ENCODE data around the gene PPP2R5E.
"Not testable (repeated sequence)": the region's sequence is repeated elsewhere in the genome, so short reads cannot be mapped to it uniquely, and the experiment has no call there.

Gene PPP2R5E

DNA sequence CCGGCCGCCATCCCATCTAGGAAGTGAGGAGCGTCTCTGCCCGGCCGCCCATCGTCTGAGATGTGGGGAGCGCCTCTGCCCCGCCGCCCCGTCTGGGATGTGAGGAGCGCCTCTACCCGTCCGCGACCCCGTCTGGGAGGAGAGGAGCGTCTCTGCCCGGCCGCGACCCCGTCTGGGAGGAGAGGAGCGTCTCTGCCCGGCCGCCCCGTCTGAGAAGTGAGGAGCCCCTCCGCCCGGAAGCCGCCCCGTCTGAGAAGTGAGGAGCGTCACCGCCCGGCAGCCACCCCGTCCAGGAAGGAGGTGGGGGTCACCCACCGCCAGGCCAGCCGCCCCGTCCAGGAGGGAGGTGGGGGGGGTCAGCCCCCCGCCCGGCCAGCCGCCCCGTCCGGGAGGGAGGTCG is 20.7 kb downstream of the PPP2R5E start:
- not testable (repeated sequence) for DNase-seq (ENCODE audit: low spot score)

DNA sequence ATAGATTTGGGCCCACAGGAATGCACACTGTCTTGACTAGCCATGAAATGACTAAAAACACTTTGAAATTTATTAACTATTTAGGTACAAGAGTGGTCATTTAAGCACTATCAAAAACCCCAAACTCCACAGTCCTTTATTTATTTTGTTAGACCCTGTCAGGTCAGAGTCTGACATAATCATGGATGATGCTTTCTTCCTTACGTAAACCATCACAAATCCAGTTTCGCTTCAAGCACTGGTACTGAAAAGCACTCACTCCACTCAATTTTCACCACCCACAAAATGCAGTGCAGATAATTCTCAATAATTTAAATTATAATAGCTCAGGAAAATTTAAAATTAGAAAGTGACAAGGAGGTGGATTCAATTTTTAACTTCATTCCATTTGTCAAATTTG is 25.8 kb downstream of the PPP2R5E start:
- no peak for DNase-seq (ENCODE audit: low spot score)

DNA sequence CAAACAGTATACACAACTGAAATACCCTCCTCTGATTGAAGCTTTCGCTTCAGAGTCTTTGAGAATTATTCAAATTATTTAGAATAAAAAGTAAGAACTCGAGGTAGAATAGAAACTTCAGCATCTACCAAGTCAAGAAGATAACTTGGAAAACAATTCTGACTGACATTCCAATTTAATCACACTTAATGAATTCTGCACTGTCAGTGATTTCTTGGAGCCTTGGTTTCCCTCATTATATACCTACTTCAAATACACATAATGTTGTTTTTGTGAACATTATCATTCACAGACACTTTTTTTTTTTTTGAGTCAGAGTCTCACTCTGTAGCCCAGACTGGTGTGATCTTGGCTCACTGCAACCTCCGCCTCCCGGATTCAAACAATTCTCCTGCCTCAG is 27.9 kb downstream of the PPP2R5E start:
- no peak for DNase-seq (ENCODE audit: low spot score)

DNA sequence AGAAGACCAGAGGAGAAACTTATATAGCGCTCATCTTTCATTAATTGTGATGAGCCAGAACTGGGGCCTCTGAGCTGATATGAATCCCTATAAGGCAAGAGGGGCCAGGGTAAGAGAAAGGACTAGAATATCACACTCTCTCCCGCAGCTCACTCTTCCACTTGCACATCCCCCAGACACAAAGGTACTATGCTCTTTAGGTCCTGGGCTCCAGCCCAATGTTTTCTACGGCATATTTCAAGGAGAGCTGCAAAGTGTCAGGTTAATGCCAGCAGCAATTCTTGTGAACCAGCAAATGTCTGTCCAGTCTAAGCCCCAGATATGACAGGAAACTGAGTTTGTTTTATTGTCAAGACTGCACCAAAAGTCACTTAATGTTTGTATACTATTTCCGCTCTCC is 29.4 kb downstream of the PPP2R5E start:
- no peak for DNase-seq (ENCODE audit: low spot score)

DNA sequence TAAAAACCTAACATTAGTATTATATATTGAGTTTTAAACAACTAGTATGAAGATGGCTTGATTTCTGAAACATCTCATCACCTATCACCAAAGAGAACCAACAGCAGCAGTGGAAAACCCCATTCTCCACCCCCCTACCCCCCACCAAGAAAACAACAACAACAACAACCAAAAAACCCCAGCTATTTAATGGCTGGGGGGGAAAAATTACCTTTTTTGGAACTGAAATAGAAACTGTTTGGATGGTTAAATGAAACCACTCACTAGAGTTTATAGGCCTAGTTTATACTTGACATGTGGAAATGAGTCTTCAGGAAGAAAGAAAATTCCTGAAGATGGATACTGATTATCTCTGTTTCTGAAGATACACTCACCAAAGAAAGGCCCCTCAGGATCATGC is 30.3 kb downstream of the PPP2R5E start:
- DNase-seq (ENCODE audit: low spot score) = no peak

DNA sequence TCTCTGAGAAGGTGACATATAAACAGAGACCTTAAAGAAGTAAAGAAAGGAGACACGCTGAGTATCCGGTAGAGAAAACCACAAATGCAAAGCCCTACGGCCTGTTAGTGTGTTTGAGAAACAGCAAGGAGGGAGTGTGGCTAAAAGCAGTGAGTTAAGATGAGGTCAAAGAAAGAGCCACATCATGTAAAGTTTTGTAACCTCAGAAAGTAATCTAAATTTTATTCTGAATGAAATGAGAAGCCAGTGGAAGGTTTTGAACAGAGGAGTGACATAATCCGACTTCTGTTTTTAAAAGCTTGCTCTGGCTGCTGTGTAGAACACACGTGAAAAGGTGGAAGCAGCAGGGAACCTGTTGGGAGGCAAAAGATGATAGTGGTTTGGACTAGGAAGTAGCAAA is 32.6 kb downstream of the PPP2R5E start:
- DNase-seq (ENCODE audit: low spot score) = no peak

DNA sequence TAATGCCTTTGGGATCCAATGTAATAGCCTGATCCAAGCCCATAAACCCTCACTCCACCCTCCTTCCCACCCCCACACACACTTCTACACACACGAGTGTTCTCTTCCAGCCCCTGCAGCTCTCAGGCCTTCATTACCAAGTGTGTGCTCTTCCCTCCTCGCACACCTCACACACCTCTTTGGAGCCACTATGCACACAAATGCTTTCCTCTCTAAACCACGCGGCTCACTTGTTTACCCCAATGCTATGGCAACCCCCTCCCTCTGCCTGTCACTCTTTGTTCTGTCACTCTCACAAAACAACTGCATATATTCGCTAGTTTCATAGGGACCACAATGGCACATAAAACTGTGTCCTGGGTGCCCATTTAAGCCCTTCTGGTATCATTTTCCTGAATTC is 35.1 kb downstream of the PPP2R5E start:
- DNase-seq (ENCODE audit: low spot score) = no peak

DNA sequence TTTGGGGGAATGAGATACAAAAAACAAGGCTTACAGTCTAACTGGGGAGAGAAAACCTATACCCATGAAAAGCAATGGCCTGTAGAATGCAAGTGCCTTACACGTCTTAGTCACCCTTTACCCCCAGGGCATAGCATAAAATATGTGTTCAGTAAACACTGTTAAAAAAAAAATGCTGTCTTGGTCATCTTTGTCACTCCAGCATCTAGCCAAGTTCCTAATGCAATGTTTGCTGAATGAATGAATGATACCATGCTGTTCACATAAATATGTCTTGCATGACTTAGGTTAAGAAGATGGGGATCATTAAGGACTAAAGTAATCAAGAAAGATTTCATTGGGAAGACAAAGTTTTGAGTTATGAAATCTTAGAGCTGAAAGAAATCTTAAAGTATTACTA is 38.5 kb downstream of the PPP2R5E start:
- no peak for DNase-seq (ENCODE audit: low spot score)

DNA sequence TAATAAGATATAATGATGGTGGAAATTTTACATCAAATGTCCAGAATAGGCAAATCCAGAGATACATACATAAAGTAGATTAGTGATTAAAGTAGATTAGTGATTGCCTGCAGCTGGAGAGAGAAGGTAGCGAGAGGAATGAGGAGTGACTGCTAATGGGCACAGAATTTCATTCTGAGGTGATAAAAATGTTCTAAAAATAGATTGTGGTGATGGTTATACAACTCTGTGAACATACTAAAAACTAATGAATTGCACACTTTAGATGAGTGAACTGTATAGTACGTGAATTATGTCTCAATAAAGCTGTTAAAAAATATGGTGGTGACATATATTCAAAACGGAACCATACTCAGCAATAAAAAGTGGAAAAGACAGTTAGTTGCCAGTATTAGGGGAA is 41.7 kb downstream of the PPP2R5E start:
- no peak for DNase-seq (ENCODE audit: low spot score)

DNA sequence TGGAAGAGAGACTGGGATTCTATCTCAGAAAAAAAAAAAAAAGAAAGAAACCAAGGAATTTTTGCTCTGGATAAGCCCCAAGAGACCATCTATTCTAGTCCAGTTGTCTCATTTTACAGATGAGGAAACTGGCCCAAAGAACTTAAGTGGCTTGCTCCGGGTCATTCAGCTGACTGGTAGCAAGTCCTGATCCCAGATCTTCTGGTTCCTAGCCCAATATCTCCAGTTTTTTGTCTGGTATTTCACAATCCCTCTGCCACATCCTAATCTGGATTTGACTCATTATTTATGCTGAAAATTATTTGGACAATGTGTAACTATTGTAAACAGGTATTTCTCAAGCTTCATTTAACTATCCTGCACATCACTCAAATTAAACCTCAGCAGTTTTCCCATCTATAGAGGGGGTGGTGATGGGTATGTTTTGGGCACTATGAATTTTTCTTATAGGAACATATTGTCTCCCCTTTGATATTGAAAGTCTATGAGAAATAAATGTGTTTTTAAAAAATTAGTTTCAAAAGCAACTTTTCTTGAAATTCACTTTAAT is 43.4 kb downstream of the PPP2R5E start:
- no peak for DNase-seq (ENCODE audit: low spot score)

DNA sequence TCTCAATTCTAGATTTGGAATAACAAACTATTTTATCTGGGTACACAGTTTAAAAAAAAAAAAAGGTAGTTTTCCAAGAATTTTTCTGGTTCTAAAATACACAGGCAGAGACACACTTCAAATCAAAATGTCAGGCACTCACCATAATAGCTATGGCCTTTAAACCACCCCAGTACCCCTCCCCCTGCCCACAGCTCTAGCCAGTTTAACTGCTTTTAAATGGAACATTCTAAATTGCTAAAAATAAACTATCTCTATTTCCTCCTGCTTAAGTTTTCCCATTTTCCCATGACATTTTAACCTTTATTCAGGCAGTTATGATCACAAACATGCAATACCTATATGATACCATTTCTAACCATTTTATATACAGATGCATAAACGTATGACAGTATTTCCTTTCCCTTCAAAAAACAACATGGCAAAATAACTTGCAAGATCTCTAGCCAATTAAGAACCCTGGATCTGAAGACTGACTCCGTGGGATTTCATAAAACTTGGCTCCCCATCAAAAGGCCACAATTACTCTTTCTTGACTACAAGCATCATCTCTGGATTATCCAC is 46.3 kb downstream of the PPP2R5E start:
- no peak for DNase-seq (ENCODE audit: low spot score)

DNA sequence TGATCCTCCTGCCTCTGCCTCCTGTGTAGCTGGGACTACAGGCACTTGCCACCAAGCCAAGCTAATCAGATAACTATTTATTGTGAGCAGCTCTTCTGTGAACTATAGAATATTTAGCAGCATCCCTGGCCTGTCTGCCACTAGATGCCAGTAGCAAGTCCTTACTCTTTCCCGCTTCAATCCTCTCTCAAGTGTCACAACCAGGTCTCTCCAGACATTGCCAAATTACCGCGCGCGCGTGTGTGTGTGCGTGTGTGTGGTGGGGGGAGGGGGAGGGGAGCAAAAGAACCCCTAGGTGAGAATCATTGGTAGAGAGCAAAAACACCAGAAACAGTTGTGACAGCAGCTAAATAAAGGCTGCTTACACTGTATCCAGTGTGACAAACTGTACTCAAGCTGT is 49.9 kb downstream of the PPP2R5E start:
- peak; percentile 44 for DNase-seq (ENCODE audit: low spot score)

DNA sequence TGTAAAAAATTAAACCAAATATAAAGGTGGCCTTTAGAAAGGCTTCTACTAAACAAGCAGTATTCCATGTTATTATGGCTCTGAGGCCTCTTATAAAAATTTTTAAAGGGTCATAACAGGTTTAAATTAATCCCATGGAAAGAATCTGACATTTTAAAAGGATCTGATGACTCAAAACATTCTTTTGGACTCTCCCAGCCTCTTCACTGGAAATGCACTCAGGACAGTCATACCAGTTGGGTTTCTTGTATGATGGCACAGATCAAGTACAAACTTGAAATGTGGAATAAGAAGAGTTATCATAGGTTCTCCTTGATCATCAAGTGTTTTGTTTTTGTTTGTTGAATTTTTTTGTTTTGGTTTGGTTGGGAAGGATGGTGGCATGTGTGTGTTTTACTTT is 50.8 kb downstream of the PPP2R5E start:
- DNase-seq (ENCODE audit: low spot score) = peak; percentile 9

DNA sequence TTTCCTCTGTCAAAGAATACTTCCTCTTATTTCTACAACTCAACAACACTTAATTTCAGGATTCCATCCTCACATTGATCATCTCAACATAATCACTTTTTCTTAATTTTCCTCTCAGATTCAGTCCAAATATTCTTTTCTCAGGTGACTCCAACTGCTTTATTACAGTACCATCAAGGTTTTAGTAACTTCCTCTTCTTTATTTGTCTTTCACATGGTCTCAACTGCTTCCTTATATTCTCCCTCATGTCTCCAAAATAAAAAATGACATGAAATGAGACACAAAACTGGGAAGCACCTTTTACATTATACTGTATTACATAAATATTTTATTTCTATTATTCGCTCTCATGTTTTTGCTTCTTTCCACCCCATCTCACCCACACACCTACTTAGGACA is 55.5 kb downstream of the PPP2R5E start:
- no peak for DNase-seq (ENCODE audit: low spot score)

DNA sequence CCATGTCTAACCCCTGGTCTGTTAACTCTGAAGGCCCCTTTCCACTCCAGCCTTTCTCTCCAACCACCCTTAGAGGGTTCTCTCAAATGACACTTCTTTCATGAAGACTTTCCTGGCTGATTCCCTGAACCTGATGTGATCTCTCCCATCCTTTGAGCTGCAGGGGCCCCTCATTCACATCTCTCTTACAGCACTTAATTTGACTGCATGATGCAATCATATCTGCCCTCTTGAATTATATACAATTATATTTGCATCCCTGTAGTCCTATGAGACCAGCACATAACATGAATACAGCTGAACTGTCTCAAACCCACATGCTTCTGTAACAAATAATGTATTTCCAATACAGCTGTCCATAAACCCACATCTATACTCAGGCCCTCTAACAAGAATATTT is 56.4 kb downstream of the PPP2R5E start:
- DNase-seq (ENCODE audit: low spot score) = no peak

DNA sequence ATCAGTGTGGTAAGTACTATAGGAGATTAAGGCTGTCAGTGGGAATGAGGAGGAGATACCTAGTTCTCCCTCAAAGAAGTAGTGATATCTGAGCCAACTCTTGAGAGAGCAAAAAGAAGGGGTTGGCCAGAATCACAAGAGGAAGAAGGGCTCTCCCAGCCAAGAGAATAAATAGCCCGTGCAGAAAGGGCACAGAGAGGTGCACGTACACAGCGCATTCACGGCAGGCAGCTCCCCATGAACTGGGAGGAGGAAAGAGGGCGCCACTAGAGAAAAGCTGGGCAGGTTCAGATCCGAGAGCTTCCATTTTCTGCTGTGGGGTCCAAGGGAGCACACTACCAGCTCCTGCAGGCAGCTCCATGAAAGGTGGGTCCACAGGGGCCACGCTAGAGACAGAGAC is 59.9 kb downstream of the PPP2R5E start:
- DNase-seq (ENCODE audit: low spot score) = no peak

DNA sequence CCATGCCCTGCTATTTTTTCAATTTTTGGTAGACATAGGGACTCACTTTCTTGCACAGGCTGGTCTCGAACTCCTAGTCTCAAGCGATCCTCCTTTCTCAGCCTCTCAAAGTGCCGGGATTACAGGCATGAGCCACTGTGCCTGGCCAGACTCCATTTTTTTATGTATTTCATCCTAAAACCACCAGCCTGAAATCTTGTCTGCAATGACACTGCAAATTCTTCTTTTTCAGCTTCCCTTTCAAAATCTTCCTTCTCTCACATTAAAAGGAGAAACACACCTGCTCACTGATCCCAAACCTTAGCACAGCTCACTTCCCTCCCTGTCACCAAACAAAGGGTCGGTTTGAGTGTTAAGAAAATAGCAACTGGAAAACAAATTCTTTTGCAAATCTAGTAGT is 62.6 kb downstream of the PPP2R5E start:
- no peak for DNase-seq (ENCODE audit: low spot score)

DNA sequence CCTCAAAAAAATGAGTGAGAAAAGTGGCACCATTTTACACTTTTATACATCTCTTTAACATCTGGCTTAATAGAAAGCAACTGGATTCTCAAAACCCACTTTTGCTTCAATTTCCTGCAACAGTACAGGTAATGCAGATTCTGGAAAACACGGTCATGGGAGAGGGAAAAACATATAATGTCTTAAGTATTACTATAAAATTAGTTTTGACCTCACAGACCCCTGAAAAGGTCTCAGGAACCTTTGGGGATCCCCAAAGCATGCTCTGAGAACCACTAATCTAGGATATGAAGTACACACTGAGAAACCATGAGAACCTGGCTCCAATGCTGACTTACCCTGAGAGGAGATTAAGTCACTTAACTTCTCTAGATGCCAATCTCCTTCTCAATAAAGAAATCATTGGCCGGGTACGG is 64.7 kb downstream of the PPP2R5E start:
- DNase-seq (ENCODE audit: low spot score) = no peak

DNA sequence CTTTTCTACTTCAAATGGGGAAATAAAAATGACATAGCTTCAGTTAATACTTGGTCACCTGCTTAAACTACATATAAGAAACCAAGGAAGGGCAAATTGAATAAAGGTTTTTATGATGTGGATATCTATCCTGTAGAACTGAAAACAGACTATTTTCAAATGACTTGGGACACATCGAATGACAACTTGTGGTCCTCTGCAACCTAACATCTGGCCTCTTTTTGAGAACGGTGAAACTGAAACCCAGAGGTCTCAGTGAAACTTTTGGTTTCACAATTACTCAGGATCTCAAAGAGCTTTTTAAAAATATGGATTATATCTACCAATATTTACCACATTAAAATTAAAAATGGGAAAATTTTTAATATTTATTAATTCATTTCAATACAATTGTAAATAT is 65.2 kb downstream of the PPP2R5E start:
- DNase-seq (ENCODE audit: low spot score) = no peak

DNA sequence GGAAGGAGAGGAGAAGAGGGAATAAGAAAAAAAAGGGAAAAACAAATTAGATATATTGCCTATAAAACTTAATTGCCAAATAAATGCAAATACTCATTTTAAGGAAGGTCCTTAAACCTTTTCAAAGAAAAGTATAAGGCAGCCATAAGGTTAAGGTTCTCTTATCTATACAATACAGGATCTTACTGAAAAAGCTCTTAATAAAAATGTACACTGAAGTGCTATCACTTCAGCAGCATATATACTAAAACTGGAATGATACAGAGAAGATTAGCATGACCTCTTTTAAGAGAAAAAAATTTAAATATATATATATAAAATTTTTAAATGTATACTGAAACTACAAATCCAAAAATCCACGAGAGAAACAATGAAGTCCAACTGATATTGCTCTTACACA is 65.6 kb downstream of the PPP2R5E start:
- DNase-seq (ENCODE audit: low spot score) = no peak

DNA sequence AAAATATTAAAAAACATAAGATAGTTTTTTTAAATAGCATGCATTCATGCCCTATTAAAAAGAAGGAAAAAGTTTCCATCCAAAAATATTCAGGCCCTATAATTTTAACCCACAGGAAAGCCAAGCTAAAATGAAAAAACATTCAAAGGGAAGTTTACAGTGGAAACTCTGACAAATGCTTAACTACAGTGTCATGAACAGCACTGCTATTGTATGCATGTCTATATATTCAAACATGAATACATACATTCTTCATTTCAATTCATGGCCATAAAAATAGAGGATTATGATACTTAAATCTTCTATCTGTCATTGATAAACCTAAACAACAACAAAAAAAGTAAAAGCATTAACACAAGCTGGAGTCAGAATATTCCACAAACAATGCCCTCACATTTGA is 67.4 kb downstream of the PPP2R5E start:
- no peak for DNase-seq (ENCODE audit: low spot score)

DNA sequence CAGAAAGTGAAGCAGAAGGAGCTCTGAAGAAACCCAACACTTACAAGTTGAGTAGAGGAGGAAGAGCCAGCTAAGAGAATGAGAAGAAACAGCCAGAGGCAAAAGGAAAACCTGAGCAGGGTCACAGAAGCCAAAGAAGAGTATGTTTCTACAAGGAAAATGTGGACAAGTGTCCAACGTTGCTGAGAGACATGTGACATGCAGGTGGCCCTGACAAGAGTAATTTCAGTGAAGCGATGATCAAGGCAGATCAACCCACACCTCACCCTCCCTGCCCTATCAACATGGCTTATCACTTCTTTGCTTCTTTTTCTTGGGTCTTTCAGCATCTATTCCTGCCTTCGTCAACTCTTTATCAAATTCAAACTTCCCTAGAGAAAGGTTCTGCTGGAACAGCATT is 68.3 kb downstream of the PPP2R5E start:
- no peak for DNase-seq (ENCODE audit: low spot score)

DNA sequence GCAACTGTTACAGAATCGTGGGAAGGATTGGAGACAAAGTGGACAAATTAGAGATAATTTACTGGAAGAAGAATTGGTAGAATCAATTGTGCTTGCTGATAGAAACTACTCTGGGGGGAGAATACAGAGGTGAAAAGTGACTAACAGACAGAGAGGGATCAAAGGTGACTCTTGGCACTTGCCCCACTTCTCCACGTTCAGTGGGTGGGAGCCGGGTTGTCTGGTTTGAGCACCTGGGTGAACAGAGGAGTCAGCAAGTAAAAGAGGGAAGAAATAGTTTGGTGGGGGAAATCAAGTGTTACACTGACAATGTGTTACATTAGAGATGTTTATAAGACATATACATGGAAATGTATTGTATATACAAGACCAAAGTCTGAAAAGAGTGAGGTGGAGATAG is 69.1 kb downstream of the PPP2R5E start:
- no peak for DNase-seq (ENCODE audit: low spot score)

DNA sequence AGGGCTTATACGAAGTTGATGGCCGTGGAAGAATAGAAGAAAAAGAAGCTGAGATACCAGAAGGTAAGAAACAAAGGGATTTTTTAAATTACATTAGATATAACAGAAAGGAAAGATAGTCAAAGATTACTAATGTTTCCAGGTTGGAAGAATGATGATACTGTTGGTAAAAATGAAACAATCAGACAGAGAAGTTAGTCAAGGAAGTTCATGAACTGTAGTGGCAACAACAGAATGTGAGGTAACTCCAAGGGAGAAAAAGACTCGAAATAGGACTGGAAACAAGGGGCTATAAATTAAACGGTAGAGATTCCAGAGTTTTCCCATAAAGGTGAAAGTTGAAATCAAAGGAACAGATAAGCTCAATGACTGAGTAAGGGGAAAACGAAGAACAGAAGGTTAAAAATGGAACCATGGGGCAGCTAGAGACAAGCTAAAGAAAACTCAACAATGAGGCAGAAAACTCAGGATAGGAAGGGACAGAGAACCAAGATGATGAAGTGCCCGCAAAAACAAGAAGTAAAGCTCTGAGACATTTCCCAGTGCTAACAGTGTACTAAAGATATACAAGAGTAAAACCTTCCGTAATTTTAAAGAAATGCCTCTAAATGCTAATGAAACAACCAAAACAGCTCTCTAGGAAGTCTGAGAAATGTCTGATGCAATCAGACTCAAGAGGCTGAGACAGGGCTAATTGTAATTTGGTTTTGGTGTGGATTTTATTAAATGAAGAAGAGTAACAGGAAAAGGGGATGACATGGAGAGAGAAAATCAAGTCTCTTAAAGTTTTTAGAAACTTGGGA is 70.0 kb downstream of the PPP2R5E start:
- no peak for DNase-seq (ENCODE audit: low spot score)

Data from RKO (cell line).